GM21423 (cell line): Measurements from ENCODE around the gene NOTUM.
A peak's percentile ranks its signal among the peaks of the same experiment; 100 is the strongest.

Source experiments
- ATAC-seq: cut with Tn5 transposase; IDR thresholded peaks from one replicate; pipeline ENCODE4 v1.9.1; 2021; ENCODE audit warnings: mild to moderate bottlenecking, moderate library complexity; ENCODE audit not compliant: unreplicated experiment

NOTUM gene

GRCh38 chr17:81978524-81979298, 17.7 kb upstream of the NOTUM start:
- no peak for ATAC-seq

- peak; percentile 87 for ATAC-seq
Observed at GRCh38 chr17:81977211-81977808, 16.3 kb upstream of the NOTUM start, which contains the start of gene ASPSCR1. TSS of gene ASPSCR1 (plus strand) at chr17:81977629. CDS start at chr17:81977647, 18 bp downstream.

- no peak for ATAC-seq
Observed at GRCh38 chr17:81976332-81977210, 15.6 kb upstream of the NOTUM start.

- no peak for ATAC-seq
Observed at GRCh38 chr17:81973432-81973831, 12.4 kb upstream of the NOTUM start.

- ATAC-seq, result no peak
Observed at GRCh38 chr17:81968850-81969812, 8.1 kb upstream of the NOTUM start.

GRCh38 chr17:81968396-81968745, 7.4 kb upstream of the NOTUM start:
- no peak for ATAC-seq

- ATAC-seq, result peak; percentile 60
Observed at GRCh38 chr17:81967533-81968395, 6.8 kb upstream of the NOTUM start.

GRCh38 chr17:81967244-81967532, 6.2 kb upstream of the NOTUM start:
- ATAC-seq, result no peak

GRCh38 chr17:81966343-81967243, 5.6 kb upstream of the NOTUM start:
- no peak for ATAC-seq

- no peak for ATAC-seq
Observed at GRCh38 chr17:81964081-81964849, 3.3 kb upstream of the NOTUM start.

GRCh38 chr17:81962499-81963441, 1.8 kb upstream of the NOTUM start:
- ATAC-seq, result no peak

GRCh38 chr17:81961521-81962498, 823 bp upstream of the NOTUM start:
- ATAC-seq, result no peak

GRCh38 chr17:81960130-81960958, 643 bp downstream of the NOTUM start:
- no peak for ATAC-seq

GRCh38 chr17:81959362-81960129, 1.4 kb downstream of the NOTUM start:
- ATAC-seq, result no peak
